ENCODE data around the gene IFITM2.
"Not testable (repeated sequence)": the region's sequence is repeated elsewhere in the genome, so short reads cannot be mapped to it uniquely, and the experiment has no call there.

The IFITM2 gene

GRCh38 chr11:328516-329100 lies 21.0 kb downstream of the IFITM2 start:
- H3K4me1 ChIP-seq (ENCODE audit: control insufficient read depth, insufficient read depth, low read length); H3K36me3 ChIP-seq (ENCODE audit: control insufficient read depth, insufficient read depth, low read length); DNase-seq (ENCODE audit: low read depth, low spot score); H3K27ac ChIP-seq (ENCODE audit: low read length); H3K9me3 ChIP-seq (ENCODE audit: control insufficient read depth, insufficient read depth, low read length); H3K4me3 ChIP-seq (ENCODE audit: low read length); H3K27me3 ChIP-seq (ENCODE audit: control insufficient read depth, insufficient read depth, low read length): not testable (repeated sequence)
- WGBS (ENCODE audit: insufficient coverage, insufficient read length): no CpG with 5 or more reads among the region's 15 CpGs

GRCh38 chr11:329886-330253 lies 22.3 kb downstream of the IFITM2 start:
- no peaks in the 10 kb centered on the region for H3K36me3 ChIP-seq (ENCODE audit: control insufficient read depth, insufficient read depth, low read length)
- H3K27ac ChIP-seq (ENCODE audit: low read length): no peak overlapping the region
- no peaks in the 10 kb centered on the region for H3K9me3 ChIP-seq (ENCODE audit: control insufficient read depth, insufficient read depth, low read length)
- peaks cover 1% of the 10 kb centered on the region for H3K4me1 ChIP-seq (ENCODE audit: control insufficient read depth, insufficient read depth, low read length)
- H3K4me3 ChIP-seq (ENCODE audit: low read length): no peak overlapping the region
- H3K27me3 ChIP-seq (ENCODE audit: control insufficient read depth, insufficient read depth, low read length): no peaks in the 10 kb centered on the region
- no CpG with 5 or more reads among the region's 2 CpGs for WGBS (ENCODE audit: insufficient coverage, insufficient read length)
- no peak for DNase-seq (ENCODE audit: low read depth, low spot score)

- Histone ChIP-seq H3K27ac (ENCODE audit: low read length) (no peak overlapping the region), H3K36me3 (ENCODE audit: control insufficient read depth, insufficient read depth, low read length) (no peaks in the 10 kb centered on the region), H3K4me1 (ENCODE audit: control insufficient read depth, insufficient read depth, low read length) (peaks cover 1% of the 10 kb centered on the region), H3K27me3 (ENCODE audit: control insufficient read depth, insufficient read depth, low read length) (no peaks in the 10 kb centered on the region), H3K4me3 (ENCODE audit: low read length) (no peak overlapping the region), H3K9me3 (ENCODE audit: control insufficient read depth, insufficient read depth, low read length) (no peaks in the 10 kb centered on the region)
- WGBS (ENCODE audit: insufficient coverage, insufficient read length): no CpG with 5 or more reads among the region's 14 CpGs
- no peak for DNase-seq (ENCODE audit: low read depth, low spot score)
These were observed 22.7 kb downstream of the IFITM2 start for GRCh38 chr11:330307-330693.

- Histone ChIP-seq H3K4me1 (ENCODE audit: control insufficient read depth, insufficient read depth, low read length) (peaks cover 1% of the 10 kb centered on the region), H3K4me3 (ENCODE audit: low read length) (no peak overlapping the region), H3K27me3 (ENCODE audit: control insufficient read depth, insufficient read depth, low read length) (no peaks in the 10 kb centered on the region), H3K27ac (ENCODE audit: low read length) (no peak overlapping the region), H3K36me3 (ENCODE audit: control insufficient read depth, insufficient read depth, low read length) (no peaks in the 10 kb centered on the region), H3K9me3 (ENCODE audit: control insufficient read depth, insufficient read depth, low read length) (no peaks in the 10 kb centered on the region)
- WGBS (ENCODE audit: insufficient coverage, insufficient read length): no CpG with 5 or more reads among the region's 34 CpGs
- no peak for DNase-seq (ENCODE audit: low read depth, low spot score)
These were observed 23.2 kb downstream of the IFITM2 start for GRCh38 chr11:330694-331357.

- no peak overlapping the region for H3K27ac ChIP-seq (ENCODE audit: low read length)
These were observed 23.9 kb downstream of the IFITM2 start for GRCh38 chr11:331358-332060.

GRCh38 chr11:332651-333480 lies 25.2 kb downstream of the IFITM2 start:
- Histone ChIP-seq H3K27ac (ENCODE audit: low read length) (no peak overlapping the region), H3K27me3 (ENCODE audit: control insufficient read depth, insufficient read depth, low read length) (no peaks in the 10 kb centered on the region), H3K4me1 (ENCODE audit: control insufficient read depth, insufficient read depth, low read length) (peaks cover 6% of the 10 kb centered on the region), H3K36me3 (ENCODE audit: control insufficient read depth, insufficient read depth, low read length) (no peaks in the 10 kb centered on the region), H3K9me3 (ENCODE audit: control insufficient read depth, insufficient read depth, low read length) (no peaks in the 10 kb centered on the region), H3K4me3 (ENCODE audit: low read length) (no peak overlapping the region)
- DNase-seq (ENCODE audit: low read depth, low spot score): no peak
- no CpG with 5 or more reads among the region's 23 CpGs for WGBS (ENCODE audit: insufficient coverage, insufficient read length)

More at GRCh38 chr11:331358-332060, 23.9 kb downstream of the IFITM2 start:
- DNase-seq (ENCODE audit: low read depth, low spot score): no peak
- Histone ChIP-seq H3K27me3 (ENCODE audit: control insufficient read depth, insufficient read depth, low read length) (no peaks in the 10 kb centered on the region), H3K4me3 (ENCODE audit: low read length) (no peak overlapping the region), H3K4me1 (ENCODE audit: control insufficient read depth, insufficient read depth, low read length) (peaks cover 4% of the 10 kb centered on the region), H3K36me3 (ENCODE audit: control insufficient read depth, insufficient read depth, low read length) (no peaks in the 10 kb centered on the region), H3K9me3 (ENCODE audit: control insufficient read depth, insufficient read depth, low read length) (no peaks in the 10 kb centered on the region)
- WGBS (ENCODE audit: insufficient coverage, insufficient read length): no CpG with 5 or more reads among the region's 19 CpGs

- not testable (repeated sequence) for H3K27ac ChIP-seq (ENCODE audit: low read length); DNase-seq (ENCODE audit: low read depth, low spot score); H3K36me3 ChIP-seq (ENCODE audit: control insufficient read depth, insufficient read depth, low read length); H3K9me3 ChIP-seq (ENCODE audit: control insufficient read depth, insufficient read depth, low read length); H3K27me3 ChIP-seq (ENCODE audit: control insufficient read depth, insufficient read depth, low read length); H3K4me1 ChIP-seq (ENCODE audit: control insufficient read depth, insufficient read depth, low read length); H3K4me3 ChIP-seq (ENCODE audit: low read length)
- WGBS (ENCODE audit: insufficient coverage, insufficient read length): no CpG with 5 or more reads among the region's 17 CpGs
These were observed 26.1 kb downstream of the IFITM2 start for GRCh38 chr11:333616-334263.

- Histone ChIP-seq H3K27ac (ENCODE audit: low read length) (no peak overlapping the region), H3K27me3 (ENCODE audit: control insufficient read depth, insufficient read depth, low read length) (no peaks in the 10 kb centered on the region), H3K9me3 (ENCODE audit: control insufficient read depth, insufficient read depth, low read length) (no peaks in the 10 kb centered on the region), H3K36me3 (ENCODE audit: control insufficient read depth, insufficient read depth, low read length) (no peaks in the 10 kb centered on the region), H3K4me1 (ENCODE audit: control insufficient read depth, insufficient read depth, low read length) (peaks cover 6% of the 10 kb centered on the region), H3K4me3 (ENCODE audit: low read length) (no peak overlapping the region)
- DNase-seq (ENCODE audit: low read depth, low spot score): no peak
- WGBS (ENCODE audit: insufficient coverage, insufficient read length): no CpG with 5 or more reads among the region's 25 CpGs
These were observed 26.8 kb downstream of the IFITM2 start for GRCh38 chr11:334264-334994.

- H3K36me3 ChIP-seq (ENCODE audit: control insufficient read depth, insufficient read depth, low read length): no peaks in the 10 kb centered on the region
- no peaks in the 10 kb centered on the region for H3K27me3 ChIP-seq (ENCODE audit: control insufficient read depth, insufficient read depth, low read length)
- WGBS (ENCODE audit: insufficient coverage, insufficient read length): no CpG with 5 or more reads among the region's 15 CpGs
- H3K27ac ChIP-seq (ENCODE audit: low read length): no peak overlapping the region
- no peak for DNase-seq (ENCODE audit: low read depth, low spot score)
- H3K9me3 ChIP-seq (ENCODE audit: control insufficient read depth, insufficient read depth, low read length): no peaks in the 10 kb centered on the region
- H3K4me3 ChIP-seq (ENCODE audit: low read length): no peak overlapping the region
- H3K4me1 ChIP-seq (ENCODE audit: control insufficient read depth, insufficient read depth, low read length): peaks cover 6% of the 10 kb centered on the region; the same call in 1 of the 2 replicates
These were observed 28.4 kb downstream of the IFITM2 start for GRCh38 chr11:335779-336658.
